LoVo (cell line): Measurements from ENCODE around the gene PILRA.
A peak's percentile ranks its signal among the peaks of the same experiment; 100 is the strongest.
"Not testable (repeated sequence)": the region's sequence is repeated elsewhere in the genome, so short reads cannot be mapped to it uniquely, and the experiment has no call there.

Source experiments
- DNase-seq: peaks from one replicate; pipeline ENCODE4 v3.0.0-alpha.2; 2016; ENCODE audit warnings: low spot score

The PILRA gene

GRCh38 chr7:100434297-100435144 is 61.2 kb downstream of the PILRA start:
- no peak for DNase-seq

GRCh38 chr7:100435401-100436304 is 62.4 kb downstream of the PILRA start:
- peak; percentile 37 for DNase-seq

- no peak for DNase-seq
Measured at GRCh38 chr7:100437150-100438100, 64.1 kb downstream of the PILRA start.

- DNase-seq, result no peak
Measured at GRCh38 chr7:100438172-100438571, 64.9 kb downstream of the PILRA start.

GRCh38 chr7:100438731-100439130 is 65.4 kb downstream of the PILRA start:
- DNase-seq, result not testable (repeated sequence)

GRCh38 chr7:100439244-100439643 is 66.0 kb downstream of the PILRA start:
- DNase-seq, result not testable (repeated sequence)

- DNase-seq, result no peak
Measured at GRCh38 chr7:100441641-100442535, 68.6 kb downstream of the PILRA start.

- no peak for DNase-seq
Measured at GRCh38 chr7:100443096-100443840, 70.0 kb downstream of the PILRA start.

- DNase-seq, result peak; percentile 25
Measured at GRCh38 chr7:100444311-100445278, 71.3 kb downstream of the PILRA start.

- no peak for DNase-seq
Measured at GRCh38 chr7:100446040-100446439, 72.8 kb downstream of the PILRA start.

- not testable (repeated sequence) for DNase-seq
Measured at GRCh38 chr7:100447363-100447762, 74.1 kb downstream of the PILRA start.

- no peak for DNase-seq
Measured at GRCh38 chr7:100449190-100449795, 76.0 kb downstream of the PILRA start.
